IPS DF 19.7 (cell line): ENCODE measurements around the gene RARB.

Experiments used
- DNase-seq: peaks from one replicate; pipeline ENCODE4 v3.0.0-alpha.2; 2013; ENCODE audit warnings: low read depth, low spot score

The RARB gene

GRCh38 chr3:25421747-25422146 is 6.3 kb upstream of the RARB start:
- DNase-seq: no peak

- DNase-seq: no peak
These were observed 4.1 kb upstream of the RARB start for GRCh38 chr3:25423780-25424588.

GRCh38 chr3:25424614-25425013 is 3.4 kb upstream of the RARB start:
- no peak for DNase-seq

- no peak for DNase-seq
These were observed 1.7 kb upstream of the RARB start for GRCh38 chr3:25426408-25426807.

GRCh38 chr3:25427155-25427554 is 908 bp upstream of the RARB start:
- no peak for DNase-seq

DNA sequence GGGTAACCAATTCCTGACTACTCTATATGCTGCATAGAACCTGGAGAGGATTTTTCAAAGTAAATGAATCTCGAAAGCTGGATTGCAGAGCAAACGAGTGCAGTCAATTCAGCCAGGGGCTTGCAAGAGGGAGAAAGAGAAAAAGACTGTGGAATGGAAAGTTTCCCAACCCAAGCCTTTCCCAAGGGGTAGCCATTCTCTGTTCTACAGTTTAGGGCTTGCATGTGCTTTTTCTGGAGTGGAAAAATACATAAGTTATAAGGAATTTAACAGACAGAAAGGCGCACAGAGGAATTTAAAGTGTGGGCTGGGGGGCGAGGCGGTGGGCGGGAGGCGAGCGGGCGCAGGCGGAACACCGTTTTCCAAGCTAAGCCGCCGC is 511 bp upstream of the RARB start:
- no peak for DNase-seq

GRCh38 chr3:25428789-25429335 is 799 bp downstream of the RARB start:
- DNase-seq: no peak

DNA sequence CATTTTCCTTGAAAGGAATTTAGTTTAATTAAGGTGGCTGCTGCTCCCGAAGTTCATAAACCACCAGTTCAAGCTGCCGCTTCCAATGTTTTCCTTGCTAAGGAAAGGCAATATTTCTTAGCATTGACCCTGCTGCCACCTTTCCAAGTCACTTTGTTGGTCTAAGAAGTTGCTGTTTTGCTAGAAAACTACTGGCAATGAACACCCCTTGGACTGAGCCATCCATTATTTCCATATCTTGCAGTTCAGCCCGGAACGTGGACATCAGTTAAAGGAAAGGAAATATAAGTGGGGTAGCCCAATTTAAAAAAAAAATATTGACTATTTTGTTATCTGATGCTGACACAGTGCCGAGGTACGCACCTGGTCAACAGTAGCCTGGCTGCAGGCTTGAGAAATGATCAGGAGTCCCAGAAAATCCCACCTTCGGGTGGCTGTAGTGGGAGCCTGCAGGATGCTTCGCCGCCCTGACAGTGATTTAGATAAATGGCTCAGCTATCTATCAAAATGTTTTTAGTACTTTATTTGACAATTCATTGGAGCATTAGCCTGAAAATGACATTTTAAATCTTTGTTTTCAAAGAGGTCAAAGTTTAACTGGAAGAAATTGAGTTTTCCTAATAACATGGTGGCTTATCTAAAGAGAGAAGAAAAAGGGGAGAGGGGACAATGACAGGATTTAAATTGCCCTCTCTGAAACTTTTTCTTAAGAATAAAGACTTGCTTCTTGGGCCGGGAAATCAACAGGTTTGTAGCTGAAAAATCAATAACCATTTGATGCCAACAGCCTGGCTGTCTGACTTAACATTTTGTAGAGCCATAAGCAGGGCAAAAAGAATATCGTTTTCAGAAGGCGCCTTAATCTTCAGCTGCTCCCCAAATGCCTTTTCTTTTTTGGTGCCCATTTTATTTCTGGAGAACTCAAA is 1.6 kb downstream of the RARB start:
- DNase-seq: no peak

DNA sequence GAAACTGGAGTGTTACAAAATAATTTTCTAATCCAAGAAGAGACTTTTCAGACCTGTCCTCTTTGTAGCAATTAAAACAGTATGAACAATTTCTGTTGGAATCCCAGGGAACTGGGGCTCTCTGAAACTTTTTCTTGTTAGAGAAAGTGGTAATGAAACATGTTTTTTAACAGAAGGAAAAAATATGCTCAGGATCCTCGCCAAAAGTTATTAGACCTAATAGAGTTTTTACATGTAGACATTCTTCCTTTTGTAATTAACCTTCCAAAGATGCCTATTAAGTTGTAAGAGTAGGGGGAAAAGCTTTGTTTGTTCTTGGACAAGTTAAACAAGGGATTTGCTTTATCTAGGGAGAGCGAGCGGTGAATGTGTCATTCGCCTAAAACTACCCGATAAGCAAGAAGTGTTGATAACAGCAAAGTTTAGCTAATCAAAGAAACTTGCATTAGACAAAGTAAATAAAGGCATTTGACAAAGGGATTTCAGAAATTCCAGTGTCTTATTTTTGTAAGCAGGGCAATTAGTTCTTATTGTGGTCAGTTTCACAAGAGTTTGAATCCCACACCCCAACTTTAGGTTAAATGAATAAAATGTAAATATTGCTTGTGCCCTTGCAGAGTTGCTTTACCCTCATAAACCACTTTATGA is 2.3 kb downstream of the RARB start:
- no peak for DNase-seq

DNA sequence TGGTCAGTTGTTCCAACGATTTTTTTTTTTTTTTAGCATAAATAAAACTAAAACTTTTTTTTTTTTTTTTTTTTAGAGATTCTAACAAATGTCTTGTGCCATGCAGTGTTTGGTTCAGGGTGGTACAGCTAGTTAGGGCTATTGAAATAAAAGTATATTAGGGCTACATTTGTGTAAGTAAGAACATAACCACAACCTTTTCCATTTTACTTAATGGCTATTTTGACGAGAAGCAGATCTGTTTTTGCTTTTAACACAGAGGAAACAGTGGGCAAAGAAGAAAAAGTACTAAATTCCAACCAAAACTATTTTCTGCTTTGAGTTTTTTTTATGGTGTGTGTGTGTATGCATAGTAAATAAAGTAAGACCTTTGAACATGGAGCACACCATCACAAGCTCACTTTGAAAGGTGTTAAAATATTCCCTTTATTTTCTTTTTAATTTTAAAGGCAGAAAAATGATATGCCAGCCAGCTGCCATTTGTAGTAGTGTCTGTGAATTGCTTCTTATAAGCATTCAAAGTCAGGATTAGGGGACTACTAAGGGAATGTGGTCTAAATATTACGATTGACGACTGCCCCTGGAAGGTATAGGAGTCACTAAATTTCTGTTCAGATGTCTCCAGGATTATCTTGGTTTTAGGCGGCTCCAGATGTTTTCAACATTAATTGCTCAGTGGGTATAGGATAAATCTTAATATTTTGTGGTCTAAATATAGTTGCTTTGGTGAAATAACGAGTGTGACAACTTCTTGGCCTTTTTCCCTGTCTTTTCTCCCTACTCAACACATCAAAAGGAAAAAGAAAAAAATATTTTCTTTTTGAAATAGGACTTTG is 3.1 kb downstream of the RARB start:
- DNase-seq: no peak

DNA sequence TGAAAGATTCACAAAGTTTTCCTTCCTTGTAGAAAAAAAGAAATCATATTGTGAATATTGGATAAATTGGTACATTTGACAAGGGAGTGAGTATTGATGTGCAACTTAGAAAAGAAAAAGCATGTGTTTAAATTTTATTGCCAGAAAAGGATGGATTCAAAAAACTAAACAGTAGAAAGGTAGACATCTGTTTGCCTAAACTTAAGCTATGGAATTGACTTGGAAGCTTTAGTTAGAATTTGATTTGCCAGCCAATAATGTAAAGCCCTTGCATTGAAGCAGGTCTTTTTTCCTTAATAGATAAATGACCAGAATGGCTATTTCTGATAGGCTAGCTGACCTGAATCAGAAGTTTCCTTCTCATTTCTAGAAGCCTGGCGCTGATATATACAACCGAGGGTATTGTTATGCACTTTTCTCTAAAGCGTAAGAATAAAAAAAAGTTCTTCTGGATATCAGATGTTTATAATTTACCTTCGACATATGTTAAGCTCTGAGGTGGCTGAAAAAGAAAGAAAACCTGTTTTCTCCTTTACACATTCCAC is 4.2 kb downstream of the RARB start:
- DNase-seq: no peak

GRCh38 chr3:25433106-25433505 is 5.0 kb downstream of the RARB start:
- no peak for DNase-seq

DNA sequence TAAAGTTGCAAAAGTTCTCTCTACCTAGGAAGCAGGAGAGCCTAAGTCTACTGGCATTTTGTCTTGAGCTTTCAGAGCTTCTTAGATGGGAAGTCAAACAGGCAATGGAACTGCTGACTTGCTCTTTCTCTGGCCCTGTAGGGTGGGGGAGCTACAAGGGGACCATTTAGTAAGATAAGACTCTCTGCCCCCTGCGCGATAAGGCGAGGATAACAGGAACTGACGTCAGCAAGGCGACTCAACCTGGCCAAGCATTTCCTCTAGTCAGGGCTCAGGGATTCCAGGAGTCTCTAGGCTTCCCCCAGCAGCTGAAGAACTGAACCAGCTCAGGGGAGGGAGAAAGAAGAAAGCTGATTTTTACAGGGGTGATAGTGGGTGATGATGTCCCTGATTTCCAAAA is 5.8 kb downstream of the RARB start:
- no peak for DNase-seq

GRCh38 chr3:25437953-25438352 is 9.9 kb downstream of the RARB start:
- DNase-seq: no peak

- no peak for DNase-seq
These were observed 10.9 kb downstream of the RARB start for GRCh38 chr3:25438791-25439555.

DNA sequence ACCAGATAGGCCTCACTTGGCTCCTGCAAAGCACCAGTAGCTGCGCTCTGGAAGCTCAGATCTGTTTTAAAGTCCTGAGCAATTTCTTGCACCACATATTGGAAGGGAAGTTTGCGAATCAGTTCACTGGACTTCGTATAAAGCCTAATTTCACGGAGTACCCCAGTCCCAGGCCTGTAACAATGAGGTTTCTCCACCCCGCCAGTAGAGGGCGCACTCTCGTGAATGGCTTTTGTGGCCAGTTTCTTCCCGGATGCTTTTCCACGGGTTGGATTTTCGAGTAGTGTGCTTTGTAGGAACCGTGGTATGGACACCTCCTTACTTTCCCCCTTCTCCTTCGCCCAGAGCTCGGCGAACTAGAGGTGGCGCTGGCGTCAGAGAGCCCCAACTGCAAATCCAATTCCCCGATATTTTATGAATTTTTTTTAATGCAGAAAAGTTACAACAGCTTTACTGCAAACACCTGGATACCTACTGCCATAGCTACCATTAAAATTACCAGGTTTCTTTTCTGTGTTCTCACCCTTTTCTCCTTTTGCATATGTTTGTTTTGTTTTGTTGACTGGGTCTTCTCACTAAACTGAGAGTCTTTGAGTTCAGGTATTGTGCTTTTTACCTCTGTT is 13.3 kb downstream of the RARB start:
- DNase-seq: no peak

GRCh38 chr3:25442486-25442885 is 14.4 kb downstream of the RARB start:
- DNase-seq: no peak

GRCh38 chr3:25444273-25444672 is 16.2 kb downstream of the RARB start:
- no peak for DNase-seq

- DNase-seq: no peak
These were observed 17.7 kb downstream of the RARB start for GRCh38 chr3:25445731-25446130.

DNA sequence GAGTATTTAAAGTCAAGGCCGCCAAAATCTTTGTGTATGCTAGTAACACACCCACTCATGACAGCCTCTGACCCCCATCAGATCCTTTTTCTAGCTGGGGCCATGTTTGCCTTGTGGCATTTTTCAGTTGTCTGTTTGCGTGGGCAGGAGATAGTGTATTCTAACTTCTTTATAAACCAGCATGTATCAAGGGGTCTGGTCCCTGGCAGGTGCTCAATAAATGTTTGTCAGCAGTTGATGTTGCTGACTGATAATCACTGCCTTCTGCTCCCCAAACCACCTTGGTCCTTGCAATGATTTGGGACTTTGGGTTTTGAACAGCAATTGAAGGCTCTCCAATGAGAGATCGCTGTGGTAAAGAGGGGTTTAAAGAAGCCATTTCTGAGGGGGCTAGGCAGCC is 19.2 kb downstream of the RARB start:
- no peak for DNase-seq
